IMR-90 (cell line): ENCODE measurements around the gene ZNF565. TPM values are rescaled to one million over a fixed set of nuclear protein-coding genes. Genes with fewer than 3 reads are reported as not detected.

Experiments
- ATAC-seq: fragments of 200-7000 bp; cut with Tn5 transposase; 2 replicates; pipeline ENCODE4 v1.9.1; 2020; ENCODE audit warnings: low read depth, mild to moderate bottlenecking, moderate library complexity
- BruUV-seq: library from RNA; stranded (reverse); fragments of 400-500 nt; replicated peaks from 2 replicates; lab custom pipeline; 2021; lab: Mats Ljungman, UMichigan
- CTCF ChIA-PET: fragments of 300-600 bp; formaldehyde crosslinking; extraction: SDS; loops from one replicate; lab custom pipeline; 2021; ENCODE audit warnings: antibody characterized with exemption; lab: Yijun Ruan, JAX
- POLR2A ChIA-PET: fragments of 300-600 bp; sonication (Branson Sonifier 250); formaldehyde crosslinking; loops from one replicate; lab custom pipeline; 2022; ENCODE audit warnings: antibody characterized with exemption; ENCODE audit not compliant: unreplicated experiment; lab: Charles Lee
- DNase-seq: peaks from one replicate; pipeline ENCODE4 v3.0.0; 2013
- H2AFZ ChIP-seq: replicated peaks from 2 replicates; pipeline ENCODE3; 2013; ENCODE audit warnings: low read length, mild to moderate bottlenecking; ENCODE audit not compliant: poor library complexity
- H2AK5ac ChIP-seq: 2 replicates; pipeline ENCODE4 v1.6.1; 2013; ENCODE audit warnings: low read depth, low read length, inconsistent platforms
- H2AK9ac ChIP-seq: replicated peaks from 2 replicates; pipeline ENCODE3; 2013; ENCODE audit warnings: mild to moderate bottlenecking, low read depth, low read length, moderate library complexity; ENCODE audit not compliant: poor library complexity
- H2BK120ac ChIP-seq: 2 replicates; pipeline ENCODE4 v1.6.1; 2013; ENCODE audit warnings: low read depth, low read length, inconsistent platforms
- H2BK15ac ChIP-seq: 3 replicates; pipeline ENCODE4 v1.6.1; 2013; ENCODE audit warnings: low read depth, low read length, inconsistent platforms
- H2BK20ac ChIP-seq: 2 replicates; pipeline ENCODE4 v1.6.1; 2013; ENCODE audit warnings: low read depth, mild to moderate bottlenecking, inconsistent platforms, low read length, moderate library complexity
- H2BK5ac ChIP-seq: 2 replicates; pipeline ENCODE4 v1.6.1; 2013; ENCODE audit warnings: mild to moderate bottlenecking, low read depth, low read length, inconsistent platforms; ENCODE audit not compliant: poor library complexity, severe bottlenecking
- H3K14ac ChIP-seq: replicated peaks from 2 replicates; pipeline ENCODE4 v1.6.1; 2013; ENCODE audit warnings: low read depth, low read length, inconsistent platforms
- H3K18ac ChIP-seq: 2 replicates; pipeline ENCODE4 v1.6.1; 2013; ENCODE audit warnings: low read depth, low read length, control low read depth
- H3K23ac ChIP-seq: 2 replicates; pipeline ENCODE4 v1.6.1; 2013; ENCODE audit warnings: low read depth, low read length, inconsistent platforms
- H3K27ac ChIP-seq: 2 replicates; pipeline ENCODE4 v1.5.1; 2013; ENCODE audit warnings: mild to moderate bottlenecking, control low read depth, low read length; ENCODE audit not compliant: insufficient read depth
- H3K27me3 ChIP-seq: 2 replicates; pipeline ENCODE4 v1.6.1; 2013; ENCODE audit warnings: low read length; ENCODE audit not compliant: control insufficient read depth, insufficient read depth
- H3K36me3 ChIP-seq: 2 replicates; pipeline ENCODE4 v1.6.1; 2013; ENCODE audit warnings: low read length, mixed read lengths; ENCODE audit not compliant: control insufficient read depth, insufficient read depth
- H3K4ac ChIP-seq: 2 replicates; pipeline ENCODE4 v1.6.1; 2013; ENCODE audit warnings: low read depth, low read length, inconsistent platforms
- H3K4me1 ChIP-seq: 2 replicates; pipeline ENCODE4 v1.6.1; 2013; ENCODE audit warnings: low read length, mixed read lengths; ENCODE audit not compliant: control insufficient read depth, insufficient read depth
- H3K4me2 ChIP-seq: 2 replicates; pipeline ENCODE4 v1.6.1; 2013; ENCODE audit warnings: low read depth, mild to moderate bottlenecking, control low read depth, low read length, moderate library complexity
- H3K4me3 ChIP-seq: 2 replicates; pipeline ENCODE4 v1.5.1; 2013; ENCODE audit warnings: low read depth, mild to moderate bottlenecking, control low read depth, low read length, moderate library complexity; ENCODE audit not compliant: insufficient read depth
- H3K56ac ChIP-seq: 2 replicates; pipeline ENCODE4 v1.6.1; 2013; ENCODE audit warnings: low read length, inconsistent platforms; ENCODE audit not compliant: insufficient read depth; ENCODE audit errors: extremely low read depth
- H3K79me1 ChIP-seq, 2 experiments: 2 replicates each; pipeline ENCODE4 v1.6.1; 2013; ENCODE audit warnings: low read length in 2 of 2, inconsistent platforms in 1 of 2, low read depth in 1 of 2
- H3K9ac ChIP-seq: 2 replicates; pipeline ENCODE4 v1.6.1; 2013; ENCODE audit warnings: low read depth, low read length, control low read depth
- H3K9me1 ChIP-seq: 2 replicates; pipeline ENCODE4 v1.6.1; 2013; ENCODE audit warnings: low read length, inconsistent platforms; ENCODE audit not compliant: insufficient read depth
- H3K9me3 ChIP-seq: 2 replicates; pipeline ENCODE4 v1.6.1; 2013; ENCODE audit warnings: low read length; ENCODE audit not compliant: control insufficient read depth, insufficient read depth
- H4K20me1 ChIP-seq: 2 replicates; pipeline ENCODE4 v1.6.1; 2013; ENCODE audit warnings: low read length, inconsistent platforms; ENCODE audit not compliant: insufficient read depth
- H4K5ac ChIP-seq: 2 replicates; pipeline ENCODE4 v1.6.1; 2013; ENCODE audit warnings: mild to moderate bottlenecking, low read depth, low read length, control low read depth
- H4K8ac ChIP-seq, 2 experiments: 2 replicates each; pipeline ENCODE4 v1.6.1; 2013; ENCODE audit warnings: low read depth in 2 of 2, low read length in 2 of 2, control low read depth in 1 of 2, inconsistent platforms in 1 of 2
- H4K91ac ChIP-seq: 2 replicates; pipeline ENCODE4 v1.6.1; 2013; ENCODE audit warnings: low read depth, low read length, inconsistent platforms; ENCODE audit not compliant: insufficient read depth
- RFX5 ChIP-seq: IDR thresholded peaks from 2 replicates; pipeline ENCODE4 v1.8.0; 2012; ENCODE audit warnings: low read depth, mild to moderate bottlenecking, low read length, moderate library complexity
- SMC3 ChIP-seq: fragments of 150-350 bp; IDR thresholded peaks from 2 replicates; pipeline ENCODE4 v1.6.1; 2016; ENCODE audit warnings: low read depth, mild to moderate bottlenecking, antibody characterized with exemption, low read length, moderate library complexity
- WGBS, 2 experiments: methylation state at CpG; one replicate each; pipeline versions ENCODE4 v1.1.5 to v1.1.7; 2013; ENCODE audit warnings: missing lambda C conversion rate in 2 of 2; ENCODE audit not compliant: insufficient read length in 1 of 2; ENCODE audit errors: extremely low coverage in 2 of 2; 5-methylcytosine and 5-hydroxymethylcytosine counted together
- dilution Hi-C: fragments of 300-500 bp; cut with HindIII; formaldehyde crosslinking; loops from one replicate; pipeline ENCODE4 v1.14.3; 2018; ENCODE audit warnings: low sequenced_read_pairs; ENCODE audit not compliant: unreplicated experiment
- in situ Hi-C: fragments of 300-500 bp; cut with MboI; formaldehyde crosslinking; loops from 3 replicates; pipeline ENCODE4 v1.14.3; 2019; ENCODE audit warnings: low sequenced_read_pairs, inconsistent platforms, mixed read lengths
- intact Hi-C: fragments of 100-400 bp; cut with micrococcal nuclease; formaldehyde crosslinking; loops from 2 replicates; pipeline ENCODE4 v1.10.0; 2022
- polyA plus RNA-seq, 3 experiments: library from polyadenylated mRNA; depleted of rRNA; stranded (reverse); fragments of >200 nt; gene quantifications; 2 replicates each; pipeline ENCODE4 v1.2.3, GENCODE V29; 2012; ENCODE audit warnings: low replicate concordance in 1 of 3
- total RNA-seq: library from RNA; depleted of rRNA; stranded (reverse); fragments of >200 nt; gene quantifications from 2 replicates; pipeline ENCODE4 v1.2.3, GENCODE V29; 2012
- TF ChIP-seq, protein P1 (sequence below): fragments of 150-350 bp; IDR thresholded peaks from 2 replicates; pipeline ENCODE4 v1.6.1; 2016; ENCODE audit warnings: low read depth, mild to moderate bottlenecking, low read length, moderate library complexity, borderline replicate concordance

Gene ZNF565
- total and polyA plus RNA-seq, 2 of the 4 experiments (the other 2 are of a cell fraction) = 2.3 to 7.5 TPM

DNA sequence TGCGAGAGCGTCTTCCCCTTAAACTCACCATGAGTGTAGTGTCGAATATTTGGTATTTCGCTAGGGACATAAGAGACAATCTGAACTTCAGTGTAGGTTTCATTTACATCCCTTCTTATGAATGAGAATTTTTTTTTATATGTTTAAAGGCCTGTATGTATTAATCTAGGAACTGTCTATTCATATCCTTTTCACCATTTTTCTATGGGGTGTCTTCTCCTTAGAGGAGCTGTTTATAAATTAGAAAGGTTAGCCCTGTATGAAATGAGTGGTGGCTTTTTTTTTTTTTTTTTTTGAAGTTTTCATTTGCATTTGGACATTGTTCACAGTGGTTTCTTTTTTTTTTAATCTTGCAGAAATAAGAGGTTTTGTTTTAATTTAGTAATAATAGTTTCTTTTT, 8.0 kb upstream of the ZNF565 start:
- Histone ChIP-seq H2AFZ (no peak overlapping the region), H4K91ac (no peak overlapping the region), H3K18ac (no peak overlapping the region), H3K4me3 (no peak overlapping the region), H3K9me3 (no peaks in the 10 kb centered on the region), H3K4ac (no peak overlapping the region), H3K4me2 (no peak overlapping the region), H2BK20ac (no peak overlapping the region), H3K14ac (no peak overlapping the region), H3K4me1 (peaks cover 10% of the 10 kb centered on the region), H2AK5ac (no peak overlapping the region), H3K56ac (no peak overlapping the region), H2BK15ac (no peak overlapping the region), H3K27me3 (no peaks in the 10 kb centered on the region), H2AK9ac (no peak overlapping the region), H3K9me1 (peaks cover 6% of the 10 kb centered on the region; the same call in 1 of the 2 replicates), H3K79me1 (peaks cover 8 to 28% of the 10 kb centered on the region in 2 experiments), H3K27ac (no peak overlapping the region), H4K8ac (no peak overlapping the region), H3K23ac (no peak overlapping the region), H2BK120ac (no peak overlapping the region), H3K36me3 (peaks cover 33% of the 10 kb centered on the region), H3K9ac (no peak overlapping the region), H4K20me1 (peaks cover 50% of the 10 kb centered on the region), H4K5ac (no peak overlapping the region), H2BK5ac (no peak overlapping the region)
- CTCF ChIA-PET = no interaction called here
- no peak for DNase-seq
- BruUV-seq = no TSS peak
- dilution Hi-C loops (no loop called here), intact Hi-C loops (no loop called here), in situ Hi-C loops (loop anchor here (25.0 kb wide), 1 partner anchor 990 kb away; the partner anchor contains the start of genes ZNF383 and ZNF585B)
- no peak for ATAC-seq
- no CpG with 5 or more reads among the region's 4 CpGs for WGBS, 2 experiments
- TF ChIP-seq RFX5 (no peak), SMC3 (no peak)
- TF ChIP-seq, protein P1, sequence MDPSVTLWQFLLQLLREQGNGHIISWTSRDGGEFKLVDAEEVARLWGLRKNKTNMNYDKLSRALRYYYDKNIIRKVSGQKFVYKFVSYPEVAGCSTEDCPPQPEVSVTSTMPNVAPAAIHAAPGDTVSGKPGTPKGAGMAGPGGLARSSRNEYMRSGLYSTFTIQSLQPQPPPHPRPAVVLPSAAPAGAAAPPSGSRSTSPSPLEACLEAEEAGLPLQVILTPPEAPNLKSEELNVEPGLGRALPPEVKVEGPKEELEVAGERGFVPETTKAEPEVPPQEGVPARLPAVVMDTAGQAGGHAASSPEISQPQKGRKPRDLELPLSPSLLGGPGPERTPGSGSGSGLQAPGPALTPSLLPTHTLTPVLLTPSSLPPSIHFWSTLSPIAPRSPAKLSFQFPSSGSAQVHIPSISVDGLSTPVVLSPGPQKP = no peak
- POLR2A ChIA-PET = no interaction called here
